NOMO-1 treated with DMSO at 0.1 percent for 48 hours (cell line): ENCODE results near the gene SCT.

Experiments
- DNase-seq: peaks from one replicate; lab custom pipeline; 2025; ENCODE audit not compliant: unreplicated experiment; lab: John Stamatoyannopoulos, UW

The SCT gene

DNA sequence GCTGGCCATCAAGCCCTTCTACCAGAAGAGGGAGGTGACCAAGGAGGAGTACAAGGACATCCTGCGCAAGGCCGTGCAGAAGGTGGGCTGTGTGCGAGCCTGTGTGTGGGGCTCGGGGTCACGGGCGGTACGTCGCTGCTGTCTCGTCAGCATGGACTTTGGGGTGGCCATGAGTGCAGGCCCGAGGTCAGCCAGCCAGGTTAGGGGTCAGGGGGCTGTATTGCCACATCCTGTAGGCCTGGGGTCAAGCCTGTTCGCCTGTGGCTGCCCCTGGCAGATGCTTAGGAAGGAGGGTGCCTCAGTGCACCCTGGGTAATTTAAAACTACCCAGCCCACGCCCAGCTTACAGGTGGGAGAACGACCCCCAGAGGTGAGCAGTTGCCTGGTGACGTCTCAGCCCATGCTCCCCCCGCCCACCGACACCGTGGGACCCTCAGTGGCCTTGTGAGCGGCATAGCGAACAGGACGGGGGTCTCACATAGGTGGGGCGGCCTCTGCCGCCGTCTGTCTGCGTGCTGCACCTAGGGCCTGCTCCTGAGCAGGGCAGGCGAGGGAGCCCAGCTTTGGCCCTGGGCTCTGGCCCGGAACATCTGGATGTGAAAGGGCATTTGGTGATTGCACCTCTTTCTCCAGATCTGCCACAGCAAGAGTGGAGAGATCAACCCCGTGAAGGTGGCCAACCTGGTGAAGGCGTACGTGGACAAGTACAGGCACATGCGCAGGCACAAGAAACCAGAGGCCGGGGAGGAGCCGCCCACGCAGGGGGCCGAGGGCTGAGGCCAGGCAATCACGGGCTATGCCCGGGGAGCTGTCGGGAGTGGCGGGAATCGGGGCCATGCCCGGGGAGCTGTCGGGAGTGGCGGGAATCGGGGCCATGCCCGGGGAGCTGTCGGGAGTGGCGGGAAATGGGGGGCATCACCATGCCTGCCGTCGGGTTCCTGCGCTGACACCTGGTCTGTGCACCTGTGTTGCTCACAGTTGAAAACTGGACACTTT lies 15.7 kb downstream of the SCT start:
- DNase-seq = no peak

- DNase-seq = no peak
Measured at GRCh38 chr11:610146-610801, 16.7 kb downstream of the SCT start.

DNA sequence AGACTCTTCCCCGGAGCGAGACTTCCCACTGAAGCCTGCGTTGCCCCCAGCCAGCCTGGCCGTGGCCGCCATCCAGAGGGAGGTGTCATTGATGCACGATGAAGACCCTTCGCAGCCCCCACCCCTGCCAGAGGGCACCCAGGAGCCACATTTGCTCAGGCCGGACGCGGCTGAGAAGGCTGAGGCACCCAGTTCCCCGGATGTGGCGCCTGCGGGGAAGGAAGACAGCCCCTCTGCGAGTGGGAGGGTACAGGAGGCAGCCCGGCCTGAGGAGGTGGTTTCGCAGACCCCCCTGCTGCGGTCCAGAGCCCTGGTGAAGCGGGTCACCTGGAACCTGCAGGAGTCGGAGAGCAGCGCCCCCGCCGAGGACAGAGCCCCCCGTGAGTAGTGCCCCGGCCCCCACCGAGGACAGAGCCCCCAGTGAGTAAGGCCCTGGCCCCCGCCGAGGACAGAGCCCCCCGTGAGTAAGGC lies 17.6 kb downstream of the SCT start:
- no peak for DNase-seq

DNA sequence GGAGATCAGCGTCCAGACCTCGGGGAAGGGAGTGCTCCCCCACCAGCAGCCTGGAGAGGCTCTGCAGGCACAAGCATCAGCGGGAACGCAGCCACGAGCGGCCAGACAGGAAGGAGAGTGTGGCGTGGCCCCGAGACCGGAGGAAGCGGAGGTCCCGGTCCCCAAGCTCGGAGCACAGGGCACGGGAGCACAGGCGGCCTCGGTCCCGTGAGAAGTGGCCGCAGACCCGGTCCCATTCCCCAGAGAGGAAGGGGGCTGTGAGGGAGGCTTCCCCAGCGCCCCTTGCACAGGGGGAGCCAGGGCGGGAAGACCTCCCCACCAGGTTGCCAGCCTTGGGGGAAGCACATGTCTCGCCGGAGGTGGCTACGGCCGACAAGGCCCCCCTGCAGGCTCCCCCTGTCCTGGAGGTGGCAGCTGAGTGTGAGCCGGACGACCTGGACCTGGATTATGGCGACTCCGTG lies 18.2 kb downstream of the SCT start:
- DNase-seq = no peak

DNA sequence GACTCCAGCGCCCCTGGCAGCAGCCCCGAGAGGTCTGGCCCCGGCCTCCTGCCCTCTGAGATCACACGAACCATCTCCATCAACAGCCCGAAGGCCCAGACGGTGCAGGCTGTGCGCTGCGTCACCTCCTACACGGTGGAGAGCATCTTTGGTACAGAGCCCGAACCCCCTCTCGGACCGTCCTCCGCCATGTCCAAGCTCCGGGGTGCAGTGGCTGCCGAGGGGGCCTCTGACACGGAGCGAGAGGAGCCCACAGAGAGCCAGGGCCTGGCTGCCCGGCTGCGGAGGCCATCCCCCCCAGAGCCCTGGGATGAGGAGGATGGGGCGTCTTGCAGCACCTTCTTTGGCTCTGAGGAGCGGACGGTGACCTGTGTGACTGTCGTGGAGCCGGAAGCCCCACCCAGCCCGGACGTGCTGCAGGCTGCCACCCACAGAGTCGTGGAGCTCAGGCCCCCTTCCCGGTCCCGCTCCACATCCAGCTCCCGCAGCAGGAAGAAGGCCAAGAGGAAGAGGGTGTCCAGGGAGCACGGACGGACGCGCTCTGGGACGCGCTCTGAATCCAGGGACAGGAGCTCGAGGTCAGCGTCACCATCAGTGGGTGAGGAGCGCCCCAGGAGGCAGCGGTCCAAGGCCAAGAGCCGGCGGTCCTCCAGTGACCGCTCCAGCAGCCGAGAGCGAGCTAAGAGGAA lies 18.9 kb downstream of the SCT start:
- DNase-seq = no peak

- DNase-seq = no peak
Measured at GRCh38 chr11:607020-607780, 19.8 kb downstream of the SCT start.

DNA sequence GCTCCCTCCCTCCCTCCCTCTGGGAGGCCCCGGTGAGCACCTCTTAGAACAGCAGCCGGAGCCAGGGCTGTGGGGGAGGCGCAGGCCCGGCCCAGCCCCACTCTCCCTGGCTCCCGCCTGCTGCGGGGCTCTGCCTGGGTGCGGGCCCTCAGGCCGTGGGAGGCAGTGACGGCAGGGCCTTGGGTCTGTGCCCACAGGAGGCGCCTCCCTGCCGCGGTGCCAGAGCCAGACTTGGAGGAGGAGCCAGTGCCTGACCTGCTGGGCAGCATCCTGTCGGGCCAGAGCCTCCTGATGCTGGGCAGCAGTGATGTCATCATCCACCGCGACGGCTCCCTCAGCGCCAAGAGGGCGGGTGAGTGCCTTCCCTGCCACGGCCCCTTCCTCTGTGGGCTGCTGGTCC lies 20.7 kb downstream of the SCT start:
- DNase-seq = no peak

- DNase-seq = no peak
Measured at GRCh38 chr11:605286-606129, 21.5 kb downstream of the SCT start.

GRCh38 chr11:603154-603553 lies 23.8 kb downstream of the SCT start:
- DNase-seq = no peak

GRCh38 chr11:601573-602245 lies 25.3 kb downstream of the SCT start:
- DNase-seq = no peak

- no peak for DNase-seq
Measured at GRCh38 chr11:598005-598680, 28.8 kb downstream of the SCT start.

GRCh38 chr11:597166-597725 lies 29.7 kb downstream of the SCT start:
- DNase-seq = no peak

GRCh38 chr11:596374-596773 lies 30.6 kb downstream of the SCT start:
- no peak for DNase-seq

GRCh38 chr11:595400-595799 lies 31.6 kb downstream of the SCT start:
- DNase-seq = no peak

GRCh38 chr11:593347-593746 lies 33.6 kb downstream of the SCT start:
- DNase-seq = no peak

DNA sequence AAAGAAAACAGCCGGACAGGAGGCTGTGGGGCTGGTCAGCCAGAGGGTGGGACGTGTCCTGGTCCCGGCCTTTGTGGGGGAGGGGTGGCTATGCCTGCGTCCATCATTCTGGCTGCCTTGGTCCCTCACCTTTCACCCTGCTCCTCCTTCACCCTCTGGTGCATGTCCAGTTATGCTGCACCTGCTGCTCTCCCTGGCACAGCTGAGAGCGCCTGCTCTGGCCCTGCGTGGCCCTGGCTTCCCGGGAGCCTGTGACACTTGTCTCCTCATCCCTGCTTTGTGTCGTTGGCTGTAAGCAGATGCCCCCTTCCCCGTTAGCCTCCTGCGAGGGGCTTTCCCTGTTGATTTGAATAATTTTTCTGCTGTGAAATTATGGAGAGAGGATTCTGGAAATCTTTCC lies 34.1 kb downstream of the SCT start:
- no peak for DNase-seq

- no peak for DNase-seq
Measured at GRCh38 chr11:592501-592900, 34.5 kb downstream of the SCT start.

DNA sequence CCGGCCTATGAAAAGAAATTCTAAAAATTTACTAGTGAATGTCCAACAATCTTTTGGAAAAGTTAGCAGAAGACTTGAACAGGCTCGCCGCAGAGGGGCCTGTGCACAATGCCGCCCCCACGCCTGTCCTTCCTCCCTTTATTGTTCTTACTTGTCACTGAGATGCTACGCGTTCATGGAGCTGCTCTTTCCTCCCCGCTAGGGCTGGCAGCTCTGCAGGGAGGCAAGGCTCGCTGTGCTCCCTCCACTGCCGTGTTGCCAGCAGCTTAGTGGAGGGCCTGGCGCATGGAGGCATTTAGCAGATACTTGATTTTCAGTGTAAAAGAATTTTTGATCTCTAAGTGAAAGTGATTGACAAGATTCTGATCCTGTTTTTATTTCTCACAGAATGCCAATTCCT lies 36.0 kb downstream of the SCT start:
- no peak for DNase-seq
